Measurements from ENCODE around the gene RHBDD2.
A peak's percentile ranks its signal among the peaks of the same experiment; 100 is the strongest.

Gene RHBDD2

GRCh38 chr7:75920431-75921161, 41.8 kb downstream of the RHBDD2 start:
- no peak for DNase-seq (ENCODE audit: low spot score)

- DNase-seq (ENCODE audit: low spot score), result no peak
Observed at GRCh38 chr7:75921479-75921878, 42.6 kb downstream of the RHBDD2 start.

DNA sequence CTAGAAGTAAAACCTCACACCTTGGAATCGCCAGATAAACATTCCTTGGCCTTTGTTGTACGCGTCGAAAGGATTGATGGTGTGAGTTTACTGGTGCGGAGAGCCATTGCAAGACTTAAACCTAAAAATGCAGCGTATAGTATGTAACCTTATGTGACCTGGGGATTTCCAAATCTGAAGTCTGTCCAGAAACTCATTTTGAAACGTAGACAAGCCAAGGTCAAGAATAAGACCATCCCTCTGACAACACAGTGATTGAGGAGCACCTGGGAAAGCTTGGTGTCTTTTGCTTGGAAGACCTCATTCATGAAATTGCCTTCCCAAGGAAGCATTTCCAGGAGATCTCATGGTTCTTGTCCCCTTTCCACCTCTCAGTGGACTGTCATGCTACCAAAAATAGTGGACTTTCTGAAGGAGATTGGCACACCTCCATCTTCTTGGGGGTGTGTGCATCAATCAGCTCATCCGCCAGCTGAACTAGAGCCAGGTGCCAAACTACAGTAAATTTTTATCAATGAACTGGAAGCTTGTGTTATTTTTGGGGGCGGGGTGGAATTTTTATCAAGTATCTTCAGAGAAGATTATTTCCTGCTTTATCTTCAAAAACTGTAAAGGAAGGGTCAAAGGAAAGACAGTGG, 44.3 kb downstream of the RHBDD2 start:
- no peak for DNase-seq (ENCODE audit: low spot score)

DNA sequence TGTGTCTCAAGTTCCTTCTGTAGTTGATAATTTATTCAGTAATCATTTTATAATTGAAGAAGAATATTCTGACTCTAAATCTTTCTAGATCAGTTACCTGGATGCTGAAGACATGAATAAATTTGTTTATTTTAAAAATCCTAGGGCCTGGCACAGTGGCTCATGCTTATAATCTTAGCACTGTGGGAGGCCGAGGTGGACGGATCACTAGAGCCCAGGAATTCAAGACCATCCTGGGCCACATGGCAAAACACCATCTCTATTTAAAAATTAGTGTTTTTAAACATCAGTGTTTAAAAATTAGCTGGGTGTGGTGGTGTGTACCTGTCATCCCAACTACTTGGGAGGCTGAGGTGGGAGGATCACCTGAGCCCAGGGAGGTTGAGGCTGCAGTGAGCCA, 45.4 kb downstream of the RHBDD2 start:
- DNase-seq (ENCODE audit: low spot score), result no peak

DNA sequence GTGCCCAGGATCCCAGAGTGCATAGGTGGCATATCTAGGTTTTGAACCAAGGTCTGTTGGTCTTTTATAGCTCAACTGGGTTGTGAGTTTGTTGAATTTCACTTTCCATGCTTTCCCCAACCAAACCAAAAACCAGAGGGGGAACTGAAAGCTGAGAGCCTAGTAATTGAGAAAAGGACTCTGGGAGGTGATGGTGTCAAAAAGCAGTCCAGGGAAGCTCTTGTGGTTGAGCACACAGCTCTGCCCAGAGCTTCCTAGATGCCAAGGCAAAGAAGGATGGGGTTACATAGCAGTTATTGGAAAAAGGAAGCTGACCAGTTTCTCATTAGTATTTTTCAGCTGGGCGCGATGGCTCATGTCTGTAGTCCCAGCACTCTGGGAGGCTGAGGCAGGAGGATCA, 46.1 kb downstream of the RHBDD2 start:
- no peak for DNase-seq (ENCODE audit: low spot score)

GRCh38 chr7:75925717-75926435, 47.0 kb downstream of the RHBDD2 start:
- no peak for DNase-seq (ENCODE audit: low spot score)

- DNase-seq (ENCODE audit: low spot score), result peak; percentile 17
Observed at GRCh38 chr7:75928568-75928914, 49.7 kb downstream of the RHBDD2 start.

DNA sequence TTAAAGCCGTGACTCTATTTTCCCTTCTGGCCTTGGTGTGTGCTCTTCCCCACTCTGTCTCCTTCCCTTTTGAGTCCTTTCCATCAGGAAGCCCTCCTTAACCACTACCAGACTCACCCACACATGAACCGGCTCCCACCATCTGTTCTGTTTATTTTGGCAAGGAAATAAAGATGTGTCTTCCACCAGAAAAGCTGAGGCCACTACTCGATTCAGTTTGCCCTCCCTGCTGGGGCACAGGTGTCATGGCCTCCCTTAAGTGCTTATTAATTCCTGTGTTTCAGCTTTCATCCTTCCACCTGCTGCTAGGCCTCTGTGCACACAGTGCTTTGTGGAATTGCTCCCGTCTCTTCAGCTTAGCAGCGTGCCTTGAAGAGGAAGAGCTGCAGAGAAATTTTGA, 52.8 kb downstream of the RHBDD2 start:
- DNase-seq (ENCODE audit: low spot score), result no peak

DNA sequence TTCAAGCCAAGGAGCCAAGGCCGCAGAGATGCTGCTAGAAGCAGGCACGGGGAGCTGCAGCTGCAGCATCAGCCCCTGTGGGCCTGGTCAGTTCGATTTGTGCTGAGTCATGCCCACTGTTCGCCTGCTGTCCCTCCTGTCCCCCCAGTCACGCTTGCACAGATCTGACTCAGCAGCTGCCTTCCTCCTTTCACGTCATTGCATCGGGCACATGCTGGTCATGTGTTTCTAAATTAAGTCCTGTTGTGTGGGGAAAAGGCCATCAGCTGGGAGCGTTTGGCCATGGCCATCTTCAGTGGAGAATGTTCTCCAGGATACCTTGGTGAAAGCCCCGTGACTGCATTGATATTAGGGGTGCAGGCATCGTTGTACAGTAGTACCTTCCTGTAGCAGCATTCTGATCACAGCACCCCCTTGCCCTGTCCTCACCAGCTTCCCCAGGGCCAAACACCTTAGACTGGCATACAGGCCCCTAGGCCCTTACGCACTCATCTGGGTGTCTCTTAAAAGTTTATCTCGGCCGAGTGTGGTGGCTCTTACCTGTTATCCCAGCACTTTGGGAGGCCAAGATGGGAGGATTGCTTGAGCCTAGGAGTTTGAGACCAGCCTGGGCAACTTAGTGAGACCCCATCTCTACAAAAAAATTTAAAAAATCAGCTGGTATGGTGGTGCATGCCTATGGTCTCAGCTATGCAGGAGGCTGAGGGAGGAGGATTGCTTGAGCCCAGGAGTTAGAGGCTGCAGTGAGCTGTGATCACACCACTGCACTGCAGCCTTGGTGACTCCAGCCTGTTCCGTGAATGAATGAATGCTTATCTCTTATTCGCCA, 59.3 kb downstream of the RHBDD2 start:
- DNase-seq (ENCODE audit: low spot score), result no peak
